Lung (tissue), 16 donors: ENCODE measurements around the gene PANX1. TPM values are rescaled to one million over a fixed set of nuclear protein-coding genes. Genes with fewer than 3 reads are reported as not detected.

Experiments used
- ATAC-seq: fragments of 200-7000 bp; cut with Tn5 transposase; one replicate; pipeline ENCODE4 v1.9.1; 2020; ENCODE audit warnings: moderate number of reproducible peaks; ENCODE audit not compliant: insufficient read depth, low FRiP score
- DNase-seq, 3 donors: peaks; one replicate each; pipeline ENCODE4 v3.0.0-alpha.2; 2013 to 2017
- H3K27ac ChIP-seq, 2 donors: one replicate each; pipeline ENCODE4 v1.5.1; 2013; ENCODE audit warnings: mild to moderate bottlenecking in 2 of 2, moderate library complexity in 2 of 2, control low read depth in 1 of 2, inconsistent platforms in 1 of 2, low read depth in 1 of 2, low read length in 1 of 2
- H3K27me3 ChIP-seq, 3 donors: one replicate each; pipeline ENCODE4 v1.5.1; 2013; ENCODE audit warnings: low read length in 2 of 3; ENCODE audit not compliant: control insufficient read depth in 3 of 3, insufficient read depth in 3 of 3
- H3K36me3 ChIP-seq, 4 donors: one replicate each; pipeline ENCODE4 v1.5.1; 2013; ENCODE audit warnings: low read length in 4 of 4, mild to moderate bottlenecking in 1 of 4, moderate library complexity in 1 of 4; ENCODE audit not compliant: control insufficient read depth in 4 of 4, insufficient read depth in 4 of 4
- H3K4me1 ChIP-seq, 5 donors: one replicate each; pipeline ENCODE4 v1.5.1; 2013; ENCODE audit warnings: low read length in 5 of 5, mild to moderate bottlenecking in 2 of 5, moderate library complexity in 1 of 5; ENCODE audit not compliant: control insufficient read depth in 5 of 5, insufficient read depth in 5 of 5
- H3K4me3 ChIP-seq: one replicate; pipeline ENCODE4 v1.5.1; 2013; ENCODE audit warnings: mild to moderate bottlenecking, control low read depth, moderate library complexity
- H3K9ac ChIP-seq, 2 donors: one replicate each; pipeline ENCODE4 v1.5.1; 2013; ENCODE audit warnings: low read length in 2 of 2, control low read depth in 1 of 2; ENCODE audit not compliant: insufficient read depth in 1 of 2
- H3K9me3 ChIP-seq, 4 donors: one replicate each; pipeline ENCODE4 v1.5.1; 2013; ENCODE audit warnings: low read length in 3 of 4, mild to moderate bottlenecking in 1 of 4, moderate library complexity in 1 of 4; ENCODE audit not compliant: control insufficient read depth in 4 of 4, insufficient read depth in 3 of 4
- CTCF ChIP-seq: IDR thresholded peaks from 2 replicates; pipeline ENCODE4 v1.5.1; 2012; ENCODE audit warnings: mild to moderate bottlenecking; ENCODE audit errors: control extremely low read depth, extremely low read depth
- WGBS, 2 donors: extraction: QIAGEN DNeasy Blood & Tissue Kit; methylation state at CpG; one replicate each; pipeline ENCODE4 v1.1.7; 2013; 5-methylcytosine and 5-hydroxymethylcytosine counted together
- long read RNA-seq, 5 donors: transcript quantifications; one replicate each; lab custom pipeline, GENCODE V29; 2026
- polyA plus RNA-seq, 2 donors: library from polyadenylated mRNA; stranded (reverse); fragments of 200-250 nt; gene quantifications; one replicate each; pipeline ENCODE4 v1.2.1, GENCODE V29; 2013
- total RNA-seq, 2 donors: library from RNA; depleted of rRNA in 1 of 2; stranded (reverse); fragments of >200 nt in 1 of 2; gene quantifications; one replicate each; pipeline ENCODE4 v1.2.1, GENCODE V29; 2014 to 2021
- donor health status: control.
- donor health status: control.
- donor health status: Bipolar disorder and iron deficiency.
- donor health status: healthy.
- donor health status: DM: yes; HTN: yes; CAD: no.

PANX1 gene
- total RNA-seq (10 to 100 TPM; 18.6 to 25.7 TPM), polyA plus RNA-seq (10 to 100 TPM in 1 of 2 donors, 1 to 10 TPM in 1; 5.9 to 19.4 TPM)
- long read RNA-seq, donor 1, transcript PANX1-201 (5 exons, 2,769 nt), result major isoform, 15 of 15 reads
- long read RNA-seq, donor 1, partial matches to known transcripts, result 0 of 15 reads
- long read RNA-seq, donor 1, other reads (novel, unspliced or antisense), result 0 of 15 reads
- long read RNA-seq, donor 2, partial matches to known transcripts, result 0 of 2 reads
- long read RNA-seq, donor 2, other reads (novel, unspliced or antisense), result 0 of 2 reads
- long read RNA-seq, donor 3, transcript PANX1-201 (5 exons, 2,769 nt), result major isoform, 6 of 6 reads
- long read RNA-seq, donor 3, partial matches to known transcripts, result 0 of 6 reads
- long read RNA-seq, donor 3, other reads (novel, unspliced or antisense), result 0 of 6 reads
- long read RNA-seq, donor 4, partial matches to known transcripts, result 0 of 2 reads
- long read RNA-seq, donor 4, other reads (novel, unspliced or antisense), result 0 of 2 reads
- long read RNA-seq, donor 5, transcript PANX1-201 (5 exons, 2,769 nt), result major isoform, 8 of 8 reads
- long read RNA-seq, donor 5, partial matches to known transcripts, result 0 of 8 reads
- long read RNA-seq, donor 5, other reads (novel, unspliced or antisense), result 0 of 8 reads

- 0% methylated on average over 85 to 92 of the region's 92 CpGs for WGBS, 2 donors
- no peaks in the 10 kb centered on the region for H3K36me3 ChIP-seq
- no peak for TF ChIP-seq CTCF
- H3K27ac ChIP-seq, result peak within 1 kb of the TSS; percentile 89 to 98
- H3K27me3 ChIP-seq, result no peaks in the 10 kb centered on the region
- DNase-seq (peak; percentile 90 to 92 (median 91)), ATAC-seq (peak; percentile 90)
- H3K4me3 ChIP-seq, result peak within 1 kb of the TSS; percentile 82
- no peaks in the 10 kb centered on the region for H3K9me3 ChIP-seq
- H3K9ac ChIP-seq, result peak within 1 kb of the TSS; percentile 80 to 95
- peaks cover 7 to 52% (median 22%) of the 10 kb centered on the region in 5 donors for H3K4me1 ChIP-seq
Observed at GRCh38 chr11:94128746-94129511, at the start of gene PANX1. PANX1 (plus strand) TSS chr11:94128841; CDS start chr11:94129313, 472 bp downstream.

GRCh38 chr11:94084164-94084563, 44.5 kb upstream of the PANX1 start:
- Histone ChIP-seq H3K9ac (no peak overlapping the region), H3K36me3 (no peaks in the 10 kb centered on the region), H3K27me3 (no peaks in the 10 kb centered on the region), H3K4me1 (peaks cover 0 to 5% (median 0%) of the 10 kb centered on the region in 5 donors), H3K27ac (no peak overlapping the region), H3K9me3 (peaks cover 0 to 5% (median 2%) of the 10 kb centered on the region in 4 donors), H3K4me3 (no peak overlapping the region)
- 95 to 100% methylated on average over 1 of the region's 1 CpG for WGBS, 2 donors
- TF ChIP-seq CTCF, result no peak
- DNase-seq, result no peak
- no peak for ATAC-seq

GRCh38 chr11:94088906-94089305, 39.7 kb upstream of the PANX1 start:
- Histone ChIP-seq H3K36me3 (no peaks in the 10 kb centered on the region), H3K9me3 (peaks cover 0 to 4% (median 0%) of the 10 kb centered on the region in 4 donors), H3K9ac (no peak overlapping the region), H3K4me1 (peaks cover 0 to 5% (median 0%) of the 10 kb centered on the region in 5 donors), H3K27ac (no peak overlapping the region), H3K27me3 (no peaks in the 10 kb centered on the region), H3K4me3 (no peak overlapping the region)
- no peak for TF ChIP-seq CTCF
- ATAC-seq, result no peak
- WGBS, 2 donors, result 88 to 90% methylated on average over 21 of the region's 21 CpGs
- DNase-seq, result no peak
